A673 (cell line): ENCODE measurements around the gene CDH6. TPM values are rescaled to one million over a fixed set of nuclear protein-coding genes. Genes with fewer than 3 reads are reported as not detected.
A peak's percentile ranks its signal among the peaks of the same experiment; 100 is the strongest.

Experiments
- BruUV-seq: library from RNA; stranded (reverse); fragments of 400-500 nt; replicated peaks from 2 replicates; lab custom pipeline; 2021; lab: Mats Ljungman, UMichigan
- CTCF ChIA-PET: fragments of 300-600 bp; sonication (Branson Sonifier 250); formaldehyde crosslinking; loops from one replicate; lab custom pipeline; 2022; ENCODE audit warnings: antibody characterized with exemption; lab: Charles Lee
- POLR2A ChIA-PET: fragments of 300-600 bp; sonication (Branson Sonifier 250); formaldehyde crosslinking; loops from one replicate; lab custom pipeline; 2022; ENCODE audit warnings: antibody characterized with exemption; ENCODE audit not compliant: low non-redundant PET; lab: Charles Lee
- DNase-seq: peaks from one replicate; pipeline ENCODE4 v3.0.0-alpha.2; 2015; ENCODE audit warnings: low spot score
- H3K27ac ChIP-seq: fragments of 200-600 bp; sonication (generic); 2 replicates; pipeline ENCODE4 v1.5.1; 2016; ENCODE audit warnings: mixed run types, low read depth, mild to moderate bottlenecking, mixed read lengths, antibody characterized with exemption, low read length; ENCODE audit not compliant: poor library complexity, severe bottlenecking
- H3K27me3 ChIP-seq: fragments of 200-600 bp; sonication (generic); replicated peaks from 2 replicates; pipeline ENCODE4 v1.6.1; 2017; ENCODE audit warnings: mixed run types, low read depth, mild to moderate bottlenecking, mixed read lengths, antibody characterized with exemption, low read length; ENCODE audit not compliant: insufficient read depth, poor library complexity
- H3K36me3 ChIP-seq: fragments of 200-600 bp; sonication (generic); 2 replicates; pipeline ENCODE4 v1.6.1; 2016; ENCODE audit warnings: mixed run types, mild to moderate bottlenecking, mixed read lengths, antibody characterized with exemption, low read length; ENCODE audit not compliant: insufficient read depth, poor library complexity, severe bottlenecking
- H3K4me1 ChIP-seq: fragments of 200-600 bp; sonication (generic); 2 replicates; pipeline ENCODE4 v1.6.1; 2017; ENCODE audit warnings: mixed run types, mild to moderate bottlenecking, mixed read lengths, antibody characterized with exemption, low read length; ENCODE audit not compliant: insufficient read depth, poor library complexity, severe bottlenecking
- H3K4me3 ChIP-seq: fragments of 200-600 bp; sonication (generic); 2 replicates; pipeline ENCODE4 v1.5.1; 2016; ENCODE audit warnings: low read depth, mixed run types, mild to moderate bottlenecking, mixed read lengths, low read length; ENCODE audit not compliant: poor library complexity, severe bottlenecking
- H3K9me3 ChIP-seq: fragments of 200-600 bp; sonication (generic); 2 replicates; pipeline ENCODE4 v1.6.1; 2016; ENCODE audit warnings: mixed run types, low read depth, mild to moderate bottlenecking, mixed read lengths, antibody characterized with exemption, low read length; ENCODE audit not compliant: poor library complexity, severe bottlenecking
- CTCF ChIP-seq: fragments of 300-800, 200-600 bp; sonication (generic); conservative IDR thresholded peaks from 2 replicates; pipeline ENCODE4 v1.5.1; 2017; ENCODE audit warnings: low read depth, mild to moderate bottlenecking, antibody characterized with exemption, low read length, moderate library complexity, mixed read lengths
- EZH2 ChIP-seq: fragments of 200-600 bp; sonication (generic); IDR thresholded peaks from 2 replicates; pipeline ENCODE4 v1.6.1; 2017; ENCODE audit warnings: borderline replicate concordance, low read depth, mild to moderate bottlenecking, mixed read lengths, antibody characterized with exemption, low read length; ENCODE audit not compliant: poor library complexity, severe bottlenecking
- intact Hi-C: fragments of 100-400 bp; cut with micrococcal nuclease; formaldehyde crosslinking; loops from one replicate; pipeline ENCODE4 v1.10.0; 2022; ENCODE audit not compliant: unreplicated experiment
- total RNA-seq: library from RNA; stranded (reverse); gene quantifications from 2 replicates; pipeline ENCODE4 v1.2.3, GENCODE V29; 2021

The CDH6 gene
- total RNA-seq, 1 experiment from 2014 or later: 3.6 TPM

DNA sequence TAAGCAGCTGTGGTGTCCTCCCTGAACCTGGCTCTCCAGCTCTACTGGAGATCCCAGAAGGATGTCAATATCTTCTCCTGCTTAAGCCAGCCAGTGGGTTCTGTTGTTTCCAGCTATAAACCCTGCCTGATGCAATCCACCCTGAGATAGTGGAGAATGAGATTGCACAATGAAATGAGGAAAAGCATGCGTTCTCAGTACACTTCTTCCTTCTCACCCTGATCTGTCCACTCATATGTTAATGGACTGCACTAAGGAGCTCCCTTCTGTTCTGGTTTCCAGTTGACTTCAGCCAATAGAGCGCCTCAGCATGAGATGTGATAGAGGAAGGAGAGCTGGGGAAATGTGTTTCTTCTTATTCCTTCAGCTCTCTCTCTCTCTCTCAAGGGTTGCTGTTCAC, 40.0 kb upstream of the CDH6 start:
- ChIA-PET CTCF (no interaction called here), POLR2A (no interaction called here)
- no peaks in the 10 kb centered on the region for H3K27me3 ChIP-seq
- H3K36me3 ChIP-seq: no peaks in the 10 kb centered on the region
- no peaks in the 10 kb centered on the region for H3K9me3 ChIP-seq
- intact Hi-C loops: no loop called here
- no TSS peak for BruUV-seq
- H3K27ac ChIP-seq: no peak overlapping the region
- H3K4me1 ChIP-seq: peaks cover 37% of the 10 kb centered on the region
- DNase-seq: peak; percentile 24
- no peak overlapping the region for H3K4me3 ChIP-seq
- TF ChIP-seq EZH2 (no peak), CTCF (no peak)

GRCh38 chr5:31156631-31157160, 36.8 kb upstream of the CDH6 start:
- POLR2A ChIA-PET: interaction anchor here (0.6 kb wide), 1 partner anchor 40 kb away, joined by 10 read pairs; no protein-coding TSS in a partner anchor
- CTCF ChIA-PET: no interaction called here

GRCh38 chr5:31157720-31158119, 35.8 kb upstream of the CDH6 start:
- ChIA-PET CTCF (no interaction called here), POLR2A (no interaction called here)
- H3K27ac ChIP-seq: no peak overlapping the region
- no peak overlapping the region for H3K4me3 ChIP-seq
- intact Hi-C loops: no loop called here
- BruUV-seq: no TSS peak
- no peaks in the 10 kb centered on the region for H3K9me3 ChIP-seq
- TF ChIP-seq CTCF (no peak), EZH2 (no peak)
- DNase-seq: no peak
- no peaks in the 10 kb centered on the region for H3K27me3 ChIP-seq
- peaks cover 29% of the 10 kb centered on the region for H3K4me1 ChIP-seq
- H3K36me3 ChIP-seq: no peaks in the 10 kb centered on the region

More at GRCh38 chr5:31156631-31157160, 36.8 kb upstream of the CDH6 start:
- Histone ChIP-seq H3K27ac (no peak overlapping the region), H3K4me3 (no peak overlapping the region), H3K36me3 (no peaks in the 10 kb centered on the region), H3K9me3 (no peaks in the 10 kb centered on the region), H3K27me3 (no peaks in the 10 kb centered on the region), H3K4me1 (peaks cover 30% of the 10 kb centered on the region)
- no TSS peak for BruUV-seq
- DNase-seq: no peak
- intact Hi-C loops: no loop called here
- TF ChIP-seq EZH2 (no peak), CTCF (no peak)
